GM12878 (cell line): ENCODE measurements around the gene AP4E1. TPM values are rescaled to one million over a fixed set of nuclear protein-coding genes. Genes with fewer than 3 reads are reported as not detected.

Experiments used
- ATAC-seq: fragments of 200-7000 bp; cut with Tn5 transposase; 3 replicates; pipeline ENCODE4 v1.9.1; 2020; ENCODE audit warnings: mild to moderate bottlenecking, moderate library complexity
- BruUV-seq: library from RNA; stranded (reverse); fragments of 400-500 nt; replicated peaks from 2 replicates; lab custom pipeline; 2021; lab: Mats Ljungman, UMichigan
- CTCF ChIA-PET: fragments of 300-600 bp; sonication (Branson Sonifier 250); formaldehyde crosslinking; extraction: SDS; loops from one replicate; lab custom pipeline; 2021; ENCODE audit warnings: inconsistent platforms; lab: Yijun Ruan, JAX
- POLR2A ChIA-PET: fragments of 350-600 bp; formaldehyde crosslinking; extraction: SDS; loops from one replicate; lab custom pipeline; 2021; ENCODE audit warnings: inconsistent platforms; lab: Charles Lee
- RAD21 ChIA-PET: fragments of 300-600 bp; sonication (Branson Sonifier 250); formaldehyde crosslinking; loops from one replicate; lab custom pipeline; 2023; ENCODE audit warnings: antibody characterized with exemption; ENCODE audit not compliant: unreplicated experiment; lab: Charles Lee
- SMC1A ChIA-PET: fragments of 300-600 bp; sonication (Branson Sonifier 250); formaldehyde crosslinking; loops from one replicate; lab custom pipeline; 2023; ENCODE audit not compliant: unreplicated experiment, uncharacterized antibody; lab: Charles Lee
- DNase-seq: peaks from one replicate; pipeline ENCODE4 v3.0.0-alpha.2; 2011; ENCODE audit warnings: low read depth, low spot score
- FAIRE-seq: peaks from 3 replicates; lab custom pipeline; 2011; peaks lifted over from hg19 to GRCh38; lab: Jason Lieb, UNC
- H2AFZ ChIP-seq: 2 replicates; pipeline ENCODE4 v1.6.0; 2011; ENCODE audit warnings: low read depth, low read length, control low read depth; ENCODE audit not compliant: control insufficient read depth
- H3K27ac ChIP-seq: 2 replicates; pipeline ENCODE4 v1.5.1; 2011; ENCODE audit warnings: control low read depth; ENCODE audit not compliant: control insufficient read depth, insufficient read depth
- H3K27me3 ChIP-seq, 2 experiments: replicated peaks in 1 of 2; 2 replicates each; pipeline versions ENCODE4 v1.6.0 to v1.6.1; 2011; ENCODE audit warnings: low read length in 1 of 2; ENCODE audit not compliant: control insufficient read depth in 2 of 2, insufficient read depth in 2 of 2
- H3K36me3 ChIP-seq, 2 experiments: 2 replicates each; pipeline ENCODE4 v1.5.1; 2011; ENCODE audit warnings: low read length in 1 of 2; ENCODE audit not compliant: control insufficient read depth in 2 of 2, insufficient read depth in 2 of 2
- H3K4me1 ChIP-seq: 2 replicates; pipeline ENCODE4 v1.6.1; 2011; ENCODE audit warnings: mild to moderate bottlenecking, low read length, moderate library complexity, mixed read lengths; ENCODE audit not compliant: control insufficient read depth, insufficient read depth
- H3K4me2 ChIP-seq: 2 replicates; pipeline ENCODE4 v1.6.0; 2011; ENCODE audit warnings: control low read depth; ENCODE audit not compliant: control insufficient read depth, insufficient read depth
- H3K4me3 ChIP-seq: fragments of 200-600 bp; sonication (generic); 2 replicates; pipeline ENCODE4 v1.5.1; 2016
- H3K79me2 ChIP-seq: 2 replicates; pipeline ENCODE4 v1.6.0; 2011; ENCODE audit warnings: low read length; ENCODE audit not compliant: control insufficient read depth, insufficient read depth
- H3K9ac ChIP-seq: 2 replicates; pipeline ENCODE4 v1.8.0; 2011; ENCODE audit warnings: low read length, control low read depth, mixed read lengths; ENCODE audit not compliant: control insufficient read depth, insufficient read depth
- H3K9me3 ChIP-seq: replicated peaks from 3 replicates; pipeline ENCODE4 v1.5.1; 2011; ENCODE audit warnings: mild to moderate bottlenecking, low read length; ENCODE audit not compliant: control insufficient read depth, insufficient read depth
- H4K20me1 ChIP-seq: 2 replicates; pipeline ENCODE4 v1.6.0; 2011; ENCODE audit not compliant: control insufficient read depth, insufficient read depth
- ATF7 ChIP-seq: fragments of 450-650 bp; IDR thresholded peaks from 2 replicates; pipeline ENCODE4 v1.6.1; 2016; ENCODE audit warnings: low read depth, mild to moderate bottlenecking
- EED ChIP-seq: sonication (generic); IDR thresholded peaks from 2 replicates; pipeline ENCODE4 v1.6.1; 2016; ENCODE audit warnings: antibody characterized with exemption, low read depth
- FOS ChIP-seq: IDR thresholded peaks from 3 replicates; pipeline ENCODE4 v1.6.1; 2011; ENCODE audit warnings: borderline replicate concordance; ENCODE audit not compliant: insufficient read length; ENCODE audit errors: extremely low read depth
- NRF1 ChIP-seq: conservative IDR thresholded peaks from 2 replicates; pipeline ENCODE4 v1.6.1; 2011; ENCODE audit warnings: mild to moderate bottlenecking, low read depth, low read length, improper control_type of control experiment
- POLR2AphosphoS5 ChIP-seq: IDR thresholded peaks from 2 replicates; pipeline ENCODE4 v1.6.1; 2011; ENCODE audit warnings: mild to moderate bottlenecking, low read length, inconsistent platforms
- POU2F2 ChIP-seq: IDR thresholded peaks from 3 replicates; pipeline ENCODE4 v1.6.1; 2011; ENCODE audit warnings: low read depth, mild to moderate bottlenecking, low read length, borderline replicate concordance
- RBBP5 ChIP-seq: fragments of 200-600 bp; sonication (generic); conservative IDR thresholded peaks from 2 replicates; pipeline ENCODE4 v1.6.1; 2016
- SMAD5 ChIP-seq: IDR thresholded peaks from 2 replicates; pipeline ENCODE4 v1.6.1; 2016; ENCODE audit warnings: antibody characterized with exemption, low read depth
- SMC3 ChIP-seq: IDR thresholded peaks from 2 replicates; pipeline ENCODE4 v1.6.1; 2011; ENCODE audit warnings: low read length, improper control_type of control experiment, borderline replicate concordance
- TARDBP ChIP-seq: IDR thresholded peaks from 2 replicates; pipeline ENCODE4 v1.6.1; 2016; ENCODE audit warnings: borderline replicate concordance
- WGBS: methylation state at CpG from one replicate; pipeline ENCODE4 v1.1.6; 2016; ENCODE audit warnings: low lambda C conversion rate; ENCODE audit not compliant: insufficient replicate concordance, insufficient coverage; ENCODE audit errors: missing lambda C conversion rate; 5-methylcytosine and 5-hydroxymethylcytosine counted together
- in situ Hi-C: fragments of 300-500 bp; cut with MboI; formaldehyde crosslinking; loops from 9 replicates; pipeline ENCODE4 v1.14.3; 2018; ENCODE audit warnings: mixed read lengths
- intact Hi-C: fragments of 100-400 bp; cut with micrococcal nuclease; formaldehyde crosslinking; loops from one replicate; pipeline ENCODE4 v1.14.2; 2022; ENCODE audit not compliant: unreplicated experiment
- polyA plus RNA-seq, 11 experiments: library from polyadenylated mRNA; depleted of rRNA in 4 of 11; unstranded in 6 of 11; stranded (reverse) in 5 of 11; fragments of >200 nt; fragmentation: Nextera tagmentation in 4 of 11; fragmentation: Illumina TruSeq in 1 of 11; extraction: Ambion mirVana in 4 of 11; extraction: Trizol in 1 of 11; gene quantifications; 1 replicate in 1 of 11; 2 replicates in 10 of 11; pipeline versions ENCODE4 v1.2.1 to v1.2.3, GENCODE V29; 2011 to 2016; ENCODE audit warnings: inconsistent platforms in 2 of 11, missing spikeins in 2 of 11, low read depth in 1 of 11
- total RNA-seq, 4 experiments: library from RNA; depleted of rRNA in 3 of 4; stranded (reverse); fragments of >200 nt in 3 of 4; fragmentation: Illumina TruSeq in 1 of 4; extraction: Trizol in 1 of 4; gene quantifications; 2 replicates each; pipeline versions ENCODE4 v1.2.1 to v1.2.3, GENCODE V29; 2013 to 2021
- TF ChIP-seq, protein P1 (sequence below): fragments of 450-650 bp; IDR thresholded peaks from 2 replicates; pipeline ENCODE4 v1.6.1; 2017; ENCODE audit warnings: mild to moderate bottlenecking, moderate library complexity
- TF ChIP-seq, protein P2 (sequence below): fragments of 450-650 bp; formaldehyde crosslinking; IDR thresholded peaks from 2 replicates; pipeline ENCODE4 v1.5.0; 2022; ENCODE audit warnings: mild to moderate bottlenecking, missing genetic modification characterization
- TF ChIP-seq, protein P3 (sequence below): IDR thresholded peaks from 2 replicates; pipeline ENCODE4 v1.6.1; 2012; ENCODE audit warnings: mild to moderate bottlenecking, low read depth, low read length

The AP4E1 gene
- total and polyA plus RNA-seq, 10 of the 15 experiments (the other 5 are each of a cell fraction or from before 2014, with no cell fraction given) = 1.2 to 11.4 (median 6.7) TPM

DNA sequence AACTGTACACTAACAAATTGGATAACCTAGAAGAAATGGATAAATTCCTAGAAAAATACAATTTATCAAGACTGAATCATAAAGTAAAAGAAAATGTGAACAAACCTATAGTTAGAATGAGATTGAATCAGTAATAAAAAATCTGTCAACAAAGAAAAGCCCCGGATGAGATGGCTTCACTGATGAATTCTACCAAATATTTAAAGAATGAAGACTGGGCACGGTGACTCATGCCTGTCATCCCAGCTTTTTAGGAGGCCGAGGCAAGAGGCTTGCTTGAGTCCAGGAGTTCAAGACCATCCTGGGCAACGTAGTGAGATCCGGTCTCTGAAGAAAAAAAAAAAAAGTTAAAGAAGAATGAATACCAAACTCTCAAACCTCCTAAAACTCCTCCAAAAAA lies 17.7 kb upstream of the AP4E1 start:
- CTCF ChIA-PET = interaction anchor here (0.7 to 1.9 kb wide), 2 partner anchors 14 to 163 kb away, joined by 3 to 4 read pairs; no protein-coding TSS in a partner anchor
- Histone ChIP-seq H3K36me3 (no peaks in the 10 kb centered on the region), H3K4me3 (no peak overlapping the region), H3K27me3 (no peaks in the 10 kb centered on the region), H3K9ac (no peak overlapping the region)
- no TSS peak for BruUV-seq
- FAIRE-seq = no peak
- TF ChIP-seq, protein P1, sequence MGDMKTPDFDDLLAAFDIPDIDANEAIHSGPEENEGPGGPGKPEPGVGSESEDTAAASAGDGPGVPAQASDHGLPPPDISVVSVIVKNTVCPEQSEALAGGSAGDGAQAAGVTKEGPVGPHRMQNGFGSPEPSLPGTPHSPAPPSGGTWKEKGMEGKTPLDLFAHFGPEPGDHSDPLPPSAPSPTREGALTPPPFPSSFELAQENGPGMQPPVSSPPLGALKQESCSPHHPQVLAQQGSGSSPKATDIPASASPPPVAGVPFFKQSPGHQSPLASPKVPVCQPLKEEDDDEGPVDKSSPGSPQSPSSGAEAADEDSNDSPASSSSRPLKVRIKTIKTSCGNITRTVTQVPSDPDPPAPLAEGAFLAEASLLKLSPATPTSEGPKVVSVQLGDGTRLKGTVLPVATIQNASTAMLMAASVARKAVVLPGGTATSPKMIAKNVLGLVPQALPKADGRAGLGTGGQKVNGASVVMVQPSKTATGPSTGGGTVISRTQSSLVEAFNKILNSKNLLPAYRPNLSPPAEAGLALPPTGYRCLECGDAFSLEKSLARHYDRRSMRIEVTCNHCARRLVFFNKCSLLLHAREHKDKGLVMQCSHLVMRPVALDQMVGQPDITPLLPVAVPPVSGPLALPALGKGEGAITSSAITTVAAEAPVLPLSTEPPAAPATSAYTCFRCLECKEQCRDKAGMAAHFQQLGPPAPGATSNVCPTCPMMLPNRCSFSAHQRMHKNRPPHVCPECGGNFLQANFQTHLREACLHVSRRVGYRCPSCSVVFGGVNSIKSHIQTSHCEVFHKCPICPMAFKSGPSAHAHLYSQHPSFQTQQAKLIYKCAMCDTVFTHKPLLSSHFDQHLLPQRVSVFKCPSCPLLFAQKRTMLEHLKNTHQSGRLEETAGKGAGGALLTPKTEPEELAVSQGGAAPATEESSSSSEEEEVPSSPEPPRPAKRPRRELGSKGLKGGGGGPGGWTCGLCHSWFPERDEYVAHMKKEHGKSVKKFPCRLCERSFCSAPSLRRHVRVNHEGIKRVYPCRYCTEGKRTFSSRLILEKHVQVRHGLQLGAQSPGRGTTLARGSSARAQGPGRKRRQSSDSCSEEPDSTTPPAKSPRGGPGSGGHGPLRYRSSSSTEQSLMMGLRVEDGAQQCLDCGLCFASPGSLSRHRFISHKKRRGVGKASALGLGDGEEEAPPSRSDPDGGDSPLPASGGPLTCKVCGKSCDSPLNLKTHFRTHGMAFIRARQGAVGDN = no peak
- TF ChIP-seq SMC3 (no peak), ATF7 (no peak), POU2F2 (no peak), TARDBP (no peak), RBBP5 (no peak), EED (no peak), POLR2AphosphoS5 (no peak), FOS (no peak), NRF1 (no peak), SMAD5 (no peak)
- TF ChIP-seq, protein P2, sequence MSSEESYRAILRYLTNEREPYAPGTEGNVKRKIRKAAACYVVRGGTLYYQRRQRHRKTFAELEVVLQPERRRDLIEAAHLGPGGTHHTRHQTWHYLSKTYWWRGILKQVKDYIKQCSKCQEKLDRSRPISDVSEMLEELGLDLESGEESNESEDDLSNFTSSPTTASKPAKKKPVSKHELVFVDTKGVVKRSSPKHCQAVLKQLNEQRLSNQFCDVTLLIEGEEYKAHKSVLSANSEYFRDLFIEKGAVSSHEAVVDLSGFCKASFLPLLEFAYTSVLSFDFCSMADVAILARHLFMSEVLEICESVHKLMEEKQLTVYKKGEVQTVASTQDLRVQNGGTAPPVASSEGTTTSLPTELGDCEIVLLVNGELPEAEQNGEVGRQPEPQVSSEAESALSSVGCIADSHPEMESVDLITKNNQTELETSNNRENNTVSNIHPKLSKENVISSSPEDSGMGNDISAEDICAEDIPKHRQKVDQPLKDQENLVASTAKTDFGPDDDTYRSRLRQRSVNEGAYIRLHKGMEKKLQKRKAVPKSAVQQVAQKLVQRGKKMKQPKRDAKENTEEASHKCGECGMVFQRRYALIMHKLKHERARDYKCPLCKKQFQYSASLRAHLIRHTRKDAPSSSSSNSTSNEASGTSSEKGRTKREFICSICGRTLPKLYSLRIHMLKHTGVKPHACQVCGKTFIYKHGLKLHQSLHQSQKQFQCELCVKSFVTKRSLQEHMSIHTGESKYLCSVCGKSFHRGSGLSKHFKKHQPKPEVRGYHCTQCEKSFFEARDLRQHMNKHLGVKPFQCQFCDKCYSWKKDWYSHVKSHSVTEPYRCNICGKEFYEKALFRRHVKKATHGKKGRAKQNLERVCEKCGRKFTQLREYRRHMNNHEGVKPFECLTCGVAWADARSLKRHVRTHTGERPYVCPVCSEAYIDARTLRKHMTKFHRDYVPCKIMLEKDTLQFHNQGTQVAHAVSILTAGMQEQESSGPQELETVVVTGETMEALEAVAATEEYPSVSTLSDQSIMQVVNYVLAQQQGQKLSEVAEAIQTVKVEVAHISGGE (CRISPR knock-in tag) = no peak
- TF ChIP-seq, protein P3, sequence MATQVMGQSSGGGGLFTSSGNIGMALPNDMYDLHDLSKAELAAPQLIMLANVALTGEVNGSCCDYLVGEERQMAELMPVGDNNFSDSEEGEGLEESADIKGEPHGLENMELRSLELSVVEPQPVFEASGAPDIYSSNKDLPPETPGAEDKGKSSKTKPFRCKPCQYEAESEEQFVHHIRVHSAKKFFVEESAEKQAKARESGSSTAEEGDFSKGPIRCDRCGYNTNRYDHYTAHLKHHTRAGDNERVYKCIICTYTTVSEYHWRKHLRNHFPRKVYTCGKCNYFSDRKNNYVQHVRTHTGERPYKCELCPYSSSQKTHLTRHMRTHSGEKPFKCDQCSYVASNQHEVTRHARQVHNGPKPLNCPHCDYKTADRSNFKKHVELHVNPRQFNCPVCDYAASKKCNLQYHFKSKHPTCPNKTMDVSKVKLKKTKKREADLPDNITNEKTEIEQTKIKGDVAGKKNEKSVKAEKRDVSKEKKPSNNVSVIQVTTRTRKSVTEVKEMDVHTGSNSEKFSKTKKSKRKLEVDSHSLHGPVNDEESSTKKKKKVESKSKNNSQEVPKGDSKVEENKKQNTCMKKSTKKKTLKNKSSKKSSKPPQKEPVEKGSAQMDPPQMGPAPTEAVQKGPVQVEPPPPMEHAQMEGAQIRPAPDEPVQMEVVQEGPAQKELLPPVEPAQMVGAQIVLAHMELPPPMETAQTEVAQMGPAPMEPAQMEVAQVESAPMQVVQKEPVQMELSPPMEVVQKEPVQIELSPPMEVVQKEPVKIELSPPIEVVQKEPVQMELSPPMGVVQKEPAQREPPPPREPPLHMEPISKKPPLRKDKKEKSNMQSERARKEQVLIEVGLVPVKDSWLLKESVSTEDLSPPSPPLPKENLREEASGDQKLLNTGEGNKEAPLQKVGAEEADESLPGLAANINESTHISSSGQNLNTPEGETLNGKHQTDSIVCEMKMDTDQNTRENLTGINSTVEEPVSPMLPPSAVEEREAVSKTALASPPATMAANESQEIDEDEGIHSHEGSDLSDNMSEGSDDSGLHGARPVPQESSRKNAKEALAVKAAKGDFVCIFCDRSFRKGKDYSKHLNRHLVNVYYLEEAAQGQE = no peak
- TF ChIP-seq, all 136 proteins: peak for 0
- H3K4me2 ChIP-seq = no peak overlapping the region
- DNase-seq = no peak
- H3K4me1 ChIP-seq = peaks cover 8% of the 10 kb centered on the region; the same call in 1 of the 2 replicates
- 78% methylated on average over 5 of the region's 5 CpGs for WGBS
- POLR2A ChIA-PET = no interaction called here
- peaks cover 7% of the 10 kb centered on the region; the same call in 2 of the 3 replicates for H3K9me3 ChIP-seq
- H2AFZ ChIP-seq = no peak overlapping the region
- ATAC-seq = no peak
- no peaks in the 10 kb centered on the region for H3K79me2 ChIP-seq
- no peaks in the 10 kb centered on the region for H4K20me1 ChIP-seq
- H3K27ac ChIP-seq = no peak overlapping the region
- in situ Hi-C loops = no loop called here
- SMC1A ChIA-PET = no interaction called here
- intact Hi-C loops = no loop called here
- RAD21 ChIA-PET = no interaction called here
